B cell (primary cell): Measurements from ENCODE around the gene APCDD1. TPM values are rescaled to one million over a fixed set of nuclear protein-coding genes. Genes with fewer than 3 reads are reported as not detected.

ENCODE experiments used
- ATAC-seq: fragments of 200-7000 bp; cut with Tn5 transposase; one replicate; pipeline ENCODE4 v1.10.0; 2021; ENCODE audit warnings: low read depth, mild to moderate bottlenecking, moderate number of reproducible peaks, moderate library complexity
- CTCF ChIA-PET: fragments of 350-600 bp; sonication (Branson Sonifier 250); formaldehyde crosslinking; loops from one replicate; lab custom pipeline; 2021; ENCODE audit warnings: antibody characterized with exemption, inconsistent platforms; lab: Charles Lee
- POLR2A ChIA-PET: fragments of 350-600 bp; sonication (Branson Sonifier 250); formaldehyde crosslinking; loops from one replicate; lab custom pipeline; 2021; ENCODE audit warnings: antibody characterized with exemption; lab: Charles Lee
- DNase-seq: peaks from one replicate; pipeline ENCODE4 v3.0.0; 2013
- H2AFZ ChIP-seq: 2 replicates; pipeline ENCODE4 v1.6.1; 2012; ENCODE audit warnings: mild to moderate bottlenecking, low read depth, low read length; ENCODE audit not compliant: insufficient read depth, poor library complexity, severe bottlenecking
- H3K27ac ChIP-seq, 2 donors: 1 replicate in 1 of 2; 2 replicates in 1 of 2; pipeline ENCODE4 v1.5.1; 2012 to 2013; ENCODE audit warnings: low read length in 2 of 2, mild to moderate bottlenecking in 2 of 2, moderate library complexity in 1 of 2
- H3K27me3 ChIP-seq, 4 experiments: fragments of 200-600 bp in 1 of 4; sonication (generic) in 1 of 4; replicated peaks in 1 of 4; 1 replicate in 2 of 4; 2 replicates in 2 of 4; pipeline versions ENCODE4 v1.6.1 to v1.7.0; 2013 to 2016; ENCODE audit warnings: low read length in 3 of 4, mild to moderate bottlenecking in 2 of 4, mixed read lengths in 1 of 4, moderate library complexity in 1 of 4; ENCODE audit not compliant: insufficient read depth in 4 of 4, control insufficient read depth in 3 of 4; ENCODE audit errors: control extremely low read depth in 1 of 4
- H3K36me3 ChIP-seq, 2 experiments: replicated peaks in 1 of 2; 1 replicate in 1 of 2; 2 replicates in 1 of 2; pipeline versions ENCODE4 v1.6.1 to v1.7.1; 2013; ENCODE audit warnings: low read length in 1 of 2; ENCODE audit not compliant: insufficient read depth in 2 of 2, control insufficient read depth in 1 of 2; ENCODE audit errors: control extremely low read depth in 1 of 2, extremely low read depth in 1 of 2
- H3K4me1 ChIP-seq, 2 donors: fragments of 200-600 bp in 1 of 2; sonication (generic) in 1 of 2; 1 replicate in 1 of 2; 2 replicates in 1 of 2; pipeline versions ENCODE4 v1.5.1 to v1.6.1; 2013 to 2017; ENCODE audit warnings: low read length in 2 of 2; ENCODE audit not compliant: control insufficient read depth in 2 of 2, insufficient read depth in 2 of 2
- H3K4me2 ChIP-seq: replicated peaks from 2 replicates; pipeline ENCODE3; 2012; ENCODE audit warnings: mild to moderate bottlenecking, low read depth, low read length; ENCODE audit not compliant: poor library complexity, severe bottlenecking
- H3K4me3 ChIP-seq, 5 experiments: fragments of 200-600 bp in 1 of 5; sonication (generic) in 1 of 5; 1 replicate in 3 of 5; 2 replicates in 2 of 5; pipeline versions ENCODE4 v1.5.1 to v1.7.0; 2011 to 2016; ENCODE audit warnings: low read length in 4 of 5, mild to moderate bottlenecking in 4 of 5, low read depth in 2 of 5, control low read depth in 1 of 5, moderate library complexity in 1 of 5; ENCODE audit not compliant: insufficient read depth in 1 of 5; ENCODE audit errors: control extremely low read depth in 1 of 5, extremely low read depth in 1 of 5
- H3K79me2 ChIP-seq: fragments of 200-600 bp; sonication (generic); one replicate; pipeline ENCODE4 v1.6.0; 2016; ENCODE audit warnings: low read length; ENCODE audit not compliant: control insufficient read depth, insufficient read depth
- H3K9ac ChIP-seq: fragments of 200-600 bp; sonication (generic); 2 replicates; pipeline ENCODE4 v1.6.1; 2017; ENCODE audit warnings: mild to moderate bottlenecking, low read length, moderate library complexity
- H3K9me3 ChIP-seq, 3 donors: one replicate each; pipeline versions ENCODE4 v1.6.1 to v1.7.1; 2013; ENCODE audit warnings: low read length in 2 of 3; ENCODE audit not compliant: control insufficient read depth in 2 of 3, insufficient read depth in 1 of 3; ENCODE audit errors: control extremely low read depth in 1 of 3
- H4K20me1 ChIP-seq: 2 replicates; pipeline ENCODE4 v1.6.0; 2012; ENCODE audit warnings: mild to moderate bottlenecking, low read length; ENCODE audit not compliant: insufficient read depth, control insufficient read depth, poor library complexity, severe bottlenecking
- H3K27ac Mint-ChIP-seq: one replicate; pipeline ENCODE4 v1.8.0; 2021; ENCODE audit warnings: mixed read lengths
- H3K27me3 Mint-ChIP-seq: one replicate; pipeline ENCODE4 v1.8.0; 2021; ENCODE audit warnings: mixed read lengths
- H3K4me1 Mint-ChIP-seq: one replicate; pipeline ENCODE4 v1.8.0; 2021; ENCODE audit warnings: mixed read lengths
- H3K4me3 Mint-ChIP-seq: one replicate; pipeline ENCODE4 v1.8.0; 2021; ENCODE audit warnings: mixed read lengths
- H3K9me3 Mint-ChIP-seq: one replicate; pipeline ENCODE4 v1.8.0; 2022; ENCODE audit warnings: mixed read lengths; ENCODE audit not compliant: insufficient read depth
- EZH2 ChIP-seq: IDR thresholded peaks from 2 replicates; pipeline ENCODE4 v1.6.1; 2012; ENCODE audit warnings: borderline replicate concordance, low read depth, mild to moderate bottlenecking, moderate library complexity, low read length; ENCODE audit not compliant: insufficient read depth, poor library complexity, severe bottlenecking
- WGBS: methylation state at CpG from one replicate; pipeline ENCODE4 v1.1.5; 2013; ENCODE audit warnings: missing lambda C conversion rate; ENCODE audit not compliant: insufficient coverage; 5-methylcytosine and 5-hydroxymethylcytosine counted together
- intact Hi-C: fragments of 100-400 bp; cut with micrococcal nuclease; formaldehyde crosslinking; loops from one replicate; pipeline ENCODE4 v1.10.0; 2022
- polyA plus RNA-seq: library from polyadenylated mRNA; depleted of rRNA; stranded (reverse); fragments of >200 nt; gene quantifications from 2 replicates; pipeline ENCODE4 v1.2.3, GENCODE V29; 2012
- total RNA-seq, 2 donors: library from RNA; stranded (reverse); fragments of 120-200 nt in 1 of 2; gene quantifications; 1 replicate in 1 of 2; 2 replicates in 1 of 2; pipeline versions ENCODE4 v1.2.3 to v1.2.4, GENCODE V29; 2013 to 2022
- TF ChIP-seq, protein P1 (sequence below): fragments of 200-600 bp; IDR thresholded peaks from one replicate; pipeline ENCODE4 v1.8.0; 2022; ENCODE audit warnings: antibody characterized with exemption, mild to moderate bottlenecking

The APCDD1 gene
- total and polyA plus RNA-seq, 2 donors (not counting 1 experiment from before 2014, with no cell fraction given): 1.0 to 1.1 TPM

DNA sequence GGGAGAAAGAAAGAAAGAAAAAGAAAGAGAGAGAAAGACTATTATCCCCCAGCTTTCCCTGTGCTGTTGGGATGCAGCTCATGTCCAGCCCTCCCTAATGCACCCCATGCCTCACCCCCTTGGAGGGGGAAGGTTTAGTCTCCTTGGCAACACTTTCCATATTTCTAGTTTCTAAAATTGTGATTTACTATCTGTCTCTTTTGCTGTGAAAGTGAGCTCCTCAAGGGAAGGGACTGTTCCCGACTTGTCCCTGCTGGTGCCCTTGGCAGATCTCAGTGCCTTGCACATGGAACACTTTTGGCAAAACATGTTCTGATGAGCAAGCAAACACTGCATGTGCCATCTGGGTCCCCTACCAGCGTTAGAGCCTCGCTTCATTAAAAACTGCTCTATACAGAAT is 59.6 kb downstream of the APCDD1 start:
- H3K27me3 Mint-ChIP-seq: peaks cover 35% of the 10 kb centered on the region
- CTCF ChIA-PET: interaction anchor here (0.7 to 7.7 kb wide), 3 partner anchors 12 to 542 kb away, joined by 3 to 57 read pairs (median 3); no protein-coding TSS in a partner anchor
- Histone ChIP-seq H3K4me1 (no peaks in the 10 kb centered on the region), H3K9ac (no peak overlapping the region), H3K27me3 (peaks cover 0 to 9% (median 1%) of the 10 kb centered on the region in 4 experiments), H2AFZ (no peak overlapping the region), H3K27ac (no peak overlapping the region), H3K4me2 (no peak overlapping the region), H3K36me3 (no peaks in the 10 kb centered on the region), H4K20me1 (no peaks in the 10 kb centered on the region), H3K4me3 (no peak overlapping the region), H3K79me2 (no peaks in the 10 kb centered on the region), H3K9me3 (peaks cover 0 to 4% (median 0%) of the 10 kb centered on the region in 3 donors)
- no peak for TF ChIP-seq EZH2
- TF ChIP-seq, protein P1, sequence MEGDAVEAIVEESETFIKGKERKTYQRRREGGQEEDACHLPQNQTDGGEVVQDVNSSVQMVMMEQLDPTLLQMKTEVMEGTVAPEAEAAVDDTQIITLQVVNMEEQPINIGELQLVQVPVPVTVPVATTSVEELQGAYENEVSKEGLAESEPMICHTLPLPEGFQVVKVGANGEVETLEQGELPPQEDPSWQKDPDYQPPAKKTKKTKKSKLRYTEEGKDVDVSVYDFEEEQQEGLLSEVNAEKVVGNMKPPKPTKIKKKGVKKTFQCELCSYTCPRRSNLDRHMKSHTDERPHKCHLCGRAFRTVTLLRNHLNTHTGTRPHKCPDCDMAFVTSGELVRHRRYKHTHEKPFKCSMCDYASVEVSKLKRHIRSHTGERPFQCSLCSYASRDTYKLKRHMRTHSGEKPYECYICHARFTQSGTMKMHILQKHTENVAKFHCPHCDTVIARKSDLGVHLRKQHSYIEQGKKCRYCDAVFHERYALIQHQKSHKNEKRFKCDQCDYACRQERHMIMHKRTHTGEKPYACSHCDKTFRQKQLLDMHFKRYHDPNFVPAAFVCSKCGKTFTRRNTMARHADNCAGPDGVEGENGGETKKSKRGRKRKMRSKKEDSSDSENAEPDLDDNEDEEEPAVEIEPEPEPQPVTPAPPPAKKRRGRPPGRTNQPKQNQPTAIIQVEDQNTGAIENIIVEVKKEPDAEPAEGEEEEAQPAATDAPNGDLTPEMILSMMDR: no peak
- H3K27ac Mint-ChIP-seq: no peak overlapping the region
- no peak overlapping the region for H3K4me3 Mint-ChIP-seq
- POLR2A ChIA-PET: no interaction called here
- no peaks in the 10 kb centered on the region for H3K4me1 Mint-ChIP-seq
- ATAC-seq (no peak), DNase-seq (no peak)
- WGBS: 85% methylated on average over 1 of the region's 3 CpGs
- peaks cover 4% of the 10 kb centered on the region for H3K9me3 Mint-ChIP-seq
- intact Hi-C loops: no loop called here

DNA sequence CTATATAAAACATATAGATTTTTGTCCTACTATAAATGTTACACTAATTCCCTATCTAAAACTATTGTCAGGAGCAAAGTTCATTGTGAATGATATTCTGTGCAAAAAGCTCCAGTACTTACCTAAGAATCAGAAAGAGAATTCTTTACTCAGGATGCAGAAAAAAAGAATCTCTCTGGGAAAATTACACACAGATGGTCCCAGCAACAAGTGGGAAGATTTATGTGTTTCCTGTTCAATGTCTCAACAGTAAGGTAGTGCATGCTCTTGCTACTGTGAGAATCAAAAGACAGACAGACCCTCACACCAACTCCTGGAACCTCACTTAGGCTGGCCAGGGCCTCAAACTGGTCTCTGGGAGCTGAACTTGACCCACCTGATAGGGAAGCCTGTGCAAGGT is 60.2 kb downstream of the APCDD1 start:
- Histone ChIP-seq H3K36me3 (no peaks in the 10 kb centered on the region), H3K9ac (no peak overlapping the region), H2AFZ (no peak overlapping the region), H3K27ac (no peak overlapping the region), H3K4me1 (peaks cover 0 to under 1% of the 10 kb centered on the region in 2 donors), H3K4me3 (no peak overlapping the region), H3K79me2 (no peaks in the 10 kb centered on the region), H4K20me1 (no peaks in the 10 kb centered on the region), H3K9me3 (peaks cover 0 to 4% (median 0%) of the 10 kb centered on the region in 3 donors), H3K27me3 (peaks cover 0 to 9% (median 1%) of the 10 kb centered on the region in 4 experiments), H3K4me2 (no peak overlapping the region)
- intact Hi-C loops: no loop called here
- DNase-seq (no peak), ATAC-seq (no peak)
- H3K4me1 Mint-ChIP-seq: no peaks in the 10 kb centered on the region
- H3K27me3 Mint-ChIP-seq: peaks cover 39% of the 10 kb centered on the region
- ChIA-PET CTCF (interaction anchor here (1.1 to 7.7 kb wide), 2 partner anchors 12 to 23 kb away, joined by 3 to 57 read pairs; no protein-coding TSS in a partner anchor), POLR2A (no interaction called here)
- no peak overlapping the region for H3K4me3 Mint-ChIP-seq
- no peak for TF ChIP-seq EZH2
- TF ChIP-seq, protein P1: no peak
- H3K27ac Mint-ChIP-seq: no peak overlapping the region
- H3K9me3 Mint-ChIP-seq: peaks cover 4% of the 10 kb centered on the region
